GM19240 (cell line): Measurements from ENCODE around the gene LGI4.

ENCODE experiments used
- DNase-seq: peaks from one replicate; pipeline ENCODE4 v3.0.0; 2011; ENCODE audit warnings: low spot score; ENCODE audit not compliant: insufficient read length

LGI4 gene

DNA sequence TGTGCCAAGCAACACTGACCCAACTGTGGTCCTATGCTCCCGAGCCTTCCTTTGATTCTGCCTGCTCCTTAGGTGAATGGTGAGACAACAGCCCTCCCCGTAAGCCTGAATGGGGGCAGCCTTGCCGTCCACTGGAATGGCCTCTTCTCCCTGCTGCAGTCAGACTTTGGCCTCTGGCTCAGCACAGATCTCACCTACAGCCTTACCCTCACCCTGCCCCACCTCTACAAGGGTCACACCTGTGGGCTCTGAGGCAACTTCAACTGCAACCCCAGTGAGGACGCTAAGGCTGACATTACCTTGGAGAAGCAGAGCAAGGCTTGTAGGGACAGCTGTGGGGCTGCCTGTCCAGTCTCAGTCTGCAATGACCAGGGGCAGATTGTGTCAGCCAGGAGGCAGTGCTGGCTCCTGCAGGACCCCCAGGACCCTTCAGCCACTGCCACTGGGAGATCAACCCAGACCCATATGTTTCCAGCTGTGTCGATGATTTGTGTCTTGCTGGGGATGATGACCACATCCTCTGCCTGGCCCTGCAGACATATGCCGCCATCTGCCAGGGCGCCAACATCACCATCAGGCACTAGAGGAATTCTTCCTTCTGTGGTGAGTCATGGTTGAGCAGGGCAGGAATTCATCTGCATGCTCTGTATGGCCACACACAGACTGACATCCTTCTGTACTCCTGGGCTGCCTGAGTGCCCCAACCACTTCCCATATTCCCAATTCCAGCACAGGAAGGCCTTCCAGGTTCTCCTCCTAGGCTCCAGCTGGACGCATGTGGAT, 46.5 kb downstream of the LGI4 start:
- DNase-seq: no peak

DNA sequence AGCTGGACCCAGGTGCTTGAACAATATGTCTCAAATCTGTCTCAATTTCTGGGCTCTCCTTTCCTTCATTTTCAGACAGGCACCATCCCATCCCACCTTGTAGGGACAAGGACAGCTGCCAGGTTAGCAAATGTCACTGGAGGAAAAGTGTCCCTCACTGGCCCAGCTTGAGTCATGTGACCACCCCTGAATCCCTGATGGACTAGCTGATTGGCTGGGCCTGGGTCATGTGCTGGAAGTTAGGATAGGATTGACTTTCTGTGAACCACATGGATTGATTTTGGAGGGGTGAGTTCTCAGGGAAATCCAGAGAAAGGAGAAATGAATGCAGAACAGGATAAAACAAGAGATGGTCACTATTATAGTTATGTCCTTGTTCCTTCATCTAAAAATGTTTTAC, 47.5 kb downstream of the LGI4 start:
- DNase-seq: no peak

DNA sequence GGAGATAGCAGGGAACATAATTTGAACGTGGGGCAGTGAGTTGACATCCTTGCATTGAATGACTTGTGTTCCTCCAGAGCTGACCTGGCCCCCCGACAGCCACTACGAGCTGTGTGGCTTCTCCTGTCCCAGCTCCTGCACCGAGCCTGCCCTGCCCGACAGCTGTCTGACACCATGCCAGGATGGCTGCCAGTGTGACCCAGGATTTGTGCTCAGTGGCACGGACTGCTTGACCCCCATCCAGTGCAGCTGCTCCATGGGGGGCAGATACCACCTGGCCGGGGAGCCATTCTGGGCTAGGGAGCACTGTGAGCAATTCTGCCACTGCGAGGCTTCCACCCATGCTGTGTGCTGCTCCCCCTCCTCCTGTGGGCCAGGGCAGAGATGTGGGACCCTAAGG, 48.4 kb downstream of the LGI4 start:
- DNase-seq: no peak

DNA sequence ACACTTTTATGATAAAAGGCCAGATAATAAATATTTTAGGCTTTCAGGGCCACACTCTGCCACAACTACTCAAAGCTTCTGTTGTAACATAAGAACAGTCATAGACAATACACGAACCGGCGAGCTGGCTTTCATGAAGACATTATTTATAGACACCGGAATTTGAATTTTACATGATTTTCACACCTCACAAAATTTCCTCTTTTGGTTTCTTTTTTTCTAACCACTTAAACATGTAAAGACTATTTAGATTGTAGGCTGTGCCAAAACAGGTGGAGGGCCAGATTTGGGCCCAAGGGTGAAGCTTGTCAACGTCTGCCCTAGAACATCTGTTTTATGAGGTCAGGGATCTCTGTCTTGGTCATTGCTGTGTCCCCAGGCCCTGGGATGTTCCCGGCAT, 48.9 kb downstream of the LGI4 start:
- peak; percentile 41 for DNase-seq

DNA sequence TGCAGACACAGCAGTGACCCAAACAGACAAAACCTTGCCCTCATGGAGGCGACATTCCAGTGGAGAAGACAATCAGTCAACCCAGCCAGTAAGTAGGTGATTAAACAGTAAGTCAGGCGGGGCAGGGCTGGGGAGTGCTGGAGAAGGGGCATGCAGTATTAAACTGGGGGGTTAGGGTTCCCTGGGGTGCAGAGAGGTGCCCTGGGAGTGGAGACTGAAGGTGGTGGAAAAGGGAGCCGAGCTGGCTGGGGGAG, 50.4 kb downstream of the LGI4 start:
- DNase-seq: no peak

DNA sequence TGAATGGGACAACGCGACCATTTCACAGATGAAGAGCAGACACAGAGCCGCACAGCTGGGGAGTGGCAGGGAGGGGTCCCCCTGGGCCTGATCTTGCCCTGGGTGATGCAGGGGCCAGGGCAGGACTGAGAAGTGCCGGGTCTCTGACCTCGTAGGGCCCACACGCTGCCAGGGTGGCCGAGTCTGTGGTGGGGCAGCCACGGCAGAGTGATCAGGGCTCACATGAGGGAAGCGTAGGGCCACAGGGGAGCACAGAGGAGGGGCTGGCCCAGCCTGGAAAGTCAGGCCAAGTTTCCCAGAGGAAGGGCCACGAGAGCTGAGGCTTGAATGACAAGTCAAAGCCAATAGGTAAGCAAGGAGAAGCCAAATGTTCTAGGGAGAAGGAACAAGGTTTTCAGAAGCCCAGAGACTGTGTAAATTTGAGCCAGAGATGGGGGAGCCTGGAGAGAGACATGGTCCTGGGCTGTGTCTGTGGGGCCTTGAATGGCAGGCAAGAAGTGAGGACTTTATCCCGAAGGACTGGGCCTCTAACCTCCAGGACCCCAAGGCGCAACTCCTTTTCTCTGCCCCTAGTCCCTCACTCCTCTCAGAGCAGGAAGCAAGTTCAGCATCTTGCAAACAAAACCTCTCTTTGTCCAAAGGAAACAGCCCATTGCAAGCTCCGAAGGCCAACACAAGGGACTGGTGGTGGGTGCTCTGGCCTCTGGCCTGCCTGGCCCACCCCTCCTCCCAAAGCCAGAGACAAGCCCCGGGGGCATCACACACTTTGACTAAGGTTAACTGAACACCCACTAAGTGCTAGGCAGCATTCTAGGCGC, 51.0 kb downstream of the LGI4 start:
- no peak for DNase-seq

DNA sequence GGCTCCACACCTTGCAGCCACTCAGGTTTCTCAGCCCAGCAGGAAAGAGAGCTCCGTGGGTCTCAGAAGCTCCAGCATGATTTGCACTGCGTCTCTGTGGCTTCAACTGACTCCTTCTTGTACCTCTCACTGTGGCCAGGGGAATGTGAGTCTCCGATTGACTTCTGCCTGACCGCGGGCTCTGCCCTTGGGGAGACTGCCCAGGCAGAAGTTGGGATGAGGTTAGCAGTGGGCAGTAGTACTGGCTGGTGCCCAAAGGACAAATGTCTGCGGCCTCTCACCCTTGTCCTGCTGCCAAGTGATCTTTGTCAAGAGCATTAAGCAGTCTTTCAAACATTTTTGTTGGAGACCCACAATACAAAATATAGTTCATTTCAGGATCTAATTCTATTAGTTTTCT, 53.7 kb downstream of the LGI4 start:
- DNase-seq: no peak

DNA sequence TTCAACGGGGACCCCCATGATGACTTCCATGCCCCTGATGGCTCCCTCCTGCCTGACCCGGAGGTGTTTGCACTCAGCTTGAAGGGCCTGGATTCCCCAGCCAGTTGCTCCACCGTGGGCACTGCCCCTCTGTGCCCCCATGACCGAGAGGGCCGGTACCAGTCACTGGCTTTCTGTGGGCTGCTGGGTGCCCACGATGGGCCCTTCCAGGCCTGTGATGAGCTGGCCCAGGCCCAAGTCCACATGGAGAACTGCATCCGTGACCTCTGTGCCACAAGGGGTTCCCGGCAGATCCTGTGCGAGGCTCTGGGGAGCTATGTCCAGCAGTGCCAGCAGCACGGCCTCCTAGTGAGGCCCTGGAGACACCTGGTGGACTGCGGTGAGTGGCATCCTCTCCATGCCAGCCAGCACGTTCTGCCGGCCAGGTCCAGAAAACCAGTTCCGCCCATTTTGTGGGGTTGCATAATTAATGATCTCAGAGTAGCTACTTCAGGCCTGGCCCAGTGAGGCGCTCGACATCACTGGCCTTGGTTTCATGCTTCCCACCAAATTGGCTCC, 54.2 kb downstream of the LGI4 start:
- no peak for DNase-seq

DNA sequence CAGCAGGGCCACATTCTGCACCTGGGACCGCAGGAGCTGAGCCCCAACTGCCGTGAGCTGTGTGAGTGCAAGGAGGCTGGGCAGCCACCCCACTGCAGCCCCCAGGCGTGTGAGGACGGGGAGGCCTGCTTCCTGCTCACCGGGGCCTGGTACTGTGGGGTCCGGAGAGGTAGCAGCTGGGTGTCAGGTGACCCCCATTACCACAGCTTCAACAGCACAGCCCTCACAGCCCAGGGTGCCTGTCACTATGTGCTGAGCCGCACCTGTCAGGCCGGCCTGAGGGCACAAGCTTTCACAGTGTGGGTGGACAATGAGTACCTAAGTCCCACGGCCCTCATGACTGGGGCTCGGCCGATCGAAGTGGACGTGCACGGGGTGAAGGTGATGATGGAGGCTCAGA, 55.0 kb downstream of the LGI4 start:
- DNase-seq: no peak

DNA sequence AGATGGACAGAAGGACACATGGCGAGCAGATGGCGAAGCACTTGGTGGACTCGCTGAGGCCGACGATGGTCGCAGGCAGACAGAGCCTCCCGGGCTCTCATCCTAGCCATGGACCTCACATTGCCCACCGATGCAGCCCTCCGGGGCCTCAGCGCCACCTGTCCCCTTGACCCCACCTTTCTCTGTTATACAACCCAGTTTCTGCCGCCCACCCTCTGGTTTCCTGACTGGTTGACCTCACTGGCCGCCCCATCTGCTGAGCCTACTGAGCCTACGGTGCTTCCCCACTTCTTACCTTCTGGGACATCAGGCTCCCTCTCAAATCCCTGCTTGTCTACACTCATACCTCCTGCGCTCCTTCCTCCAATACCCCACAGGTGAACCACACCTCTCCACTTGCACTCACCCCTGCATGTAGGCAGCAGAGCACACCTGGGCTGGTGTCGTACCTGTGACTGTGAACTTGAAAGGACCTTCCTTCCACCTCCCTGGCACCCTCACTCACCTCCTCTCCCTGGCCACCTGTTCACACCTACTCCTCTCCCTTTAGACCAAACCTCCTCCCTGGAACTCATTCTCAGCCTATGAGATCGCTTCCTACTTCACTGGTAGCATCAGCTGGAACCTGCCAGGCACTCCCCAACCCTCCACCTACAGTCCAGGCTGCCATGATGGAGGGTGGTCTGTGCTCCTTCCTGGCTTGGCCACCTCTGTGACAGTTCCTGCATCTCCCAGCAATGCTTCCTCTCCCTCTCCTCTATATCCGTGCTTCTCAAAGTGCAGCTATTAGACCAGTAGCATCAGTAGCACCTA, 57.2 kb downstream of the LGI4 start:
- DNase-seq: no peak

DNA sequence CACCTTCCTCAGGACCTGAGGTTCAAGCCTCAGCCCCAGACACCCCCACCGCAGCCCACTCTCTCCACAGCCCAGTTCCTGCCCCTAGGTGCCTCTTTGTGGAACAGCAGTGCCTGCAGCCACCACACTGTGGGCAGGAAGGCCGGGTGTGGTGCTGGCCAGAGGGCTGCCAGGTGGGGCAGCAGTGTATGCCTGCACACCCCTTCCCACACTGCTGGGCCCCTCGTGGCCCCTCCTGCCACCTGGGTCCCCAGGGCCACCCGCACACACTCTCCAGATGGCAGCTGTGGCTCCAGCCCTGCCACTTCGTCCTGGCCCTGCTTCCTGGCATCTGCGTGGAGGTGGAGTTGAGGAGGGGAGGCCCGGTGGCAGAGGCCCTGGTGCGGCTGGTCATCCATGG, 58.2 kb downstream of the LGI4 start:
- no peak for DNase-seq

DNA sequence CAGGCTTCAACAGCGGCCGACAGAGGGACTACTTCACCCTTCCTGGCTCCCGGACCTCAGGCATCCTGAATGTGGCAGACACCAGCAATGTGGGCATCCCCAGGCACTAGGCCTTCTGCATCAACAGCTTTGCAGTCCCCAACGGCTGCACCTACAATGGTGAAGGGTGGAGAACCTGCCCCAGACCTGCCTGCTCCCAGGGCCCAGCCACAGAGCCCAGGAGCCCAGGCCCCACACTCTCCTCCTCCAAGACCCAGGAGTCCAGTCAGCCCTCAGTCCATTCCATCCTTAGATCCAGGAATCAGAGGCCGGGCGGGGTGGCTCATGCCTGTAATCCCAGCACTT, 58.9 kb downstream of the LGI4 start:
- DNase-seq: no peak

DNA sequence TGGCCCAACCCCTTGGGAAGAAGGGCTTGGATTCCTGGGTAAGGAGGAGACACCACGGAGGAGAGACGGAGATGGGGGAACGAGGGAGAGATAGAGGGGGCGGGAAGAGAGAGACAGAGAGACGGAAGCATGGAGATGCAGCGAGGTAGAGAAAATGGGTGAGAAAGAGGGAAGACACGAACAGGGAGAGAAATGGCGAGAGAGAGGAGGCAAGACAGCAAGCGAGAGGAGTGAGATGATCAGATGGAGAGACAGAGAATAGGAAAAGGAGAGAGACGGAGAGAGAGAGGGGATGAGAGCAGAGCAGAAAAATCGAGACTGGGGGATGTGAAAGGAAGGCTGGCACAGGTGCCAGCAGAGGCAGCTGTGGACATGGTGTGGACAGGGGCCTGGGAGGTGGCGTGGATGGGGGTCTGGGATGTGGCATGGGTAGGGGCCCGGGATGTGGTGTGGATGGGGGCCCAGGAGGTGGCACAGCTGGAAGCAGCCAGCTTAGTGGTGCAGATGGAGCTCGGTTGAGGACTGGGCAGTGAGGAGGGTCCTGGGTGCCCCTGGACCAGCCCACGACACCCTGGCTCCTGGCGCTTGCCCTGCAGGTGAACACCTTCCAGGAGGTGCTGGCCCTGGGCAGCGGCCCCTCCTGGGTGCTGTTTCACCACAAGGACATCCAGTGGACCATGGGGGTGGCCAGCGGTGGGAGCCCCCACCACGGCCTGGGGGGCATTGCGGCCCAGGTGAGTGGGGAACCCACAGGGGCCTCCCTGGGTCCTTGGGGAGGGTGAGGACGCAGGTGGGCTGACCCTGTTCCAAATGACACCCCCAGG, 59.4 kb downstream of the LGI4 start:
- no peak for DNase-seq
